GM12878 (cell line): ENCODE measurements around the gene FDXACB1.

Experiments
- RELA ChIP-seq: fragments of 450-650 bp; IDR thresholded peaks from 2 replicates; pipeline ENCODE4 v1.8.0; 2014; ENCODE audit warnings: borderline replicate concordance; ENCODE audit not compliant: partially characterized antibody
- SMC3 ChIP-seq: IDR thresholded peaks from 2 replicates; pipeline ENCODE4 v1.6.1; 2011; ENCODE audit warnings: low read length, improper control_type of control experiment, borderline replicate concordance
- TF ChIP-seq, protein P1 (sequence below): fragments of 450-650 bp; IDR thresholded peaks from 2 replicates; pipeline ENCODE4 v1.6.1; 2017; ENCODE audit warnings: mild to moderate bottlenecking, moderate library complexity

DNA sequence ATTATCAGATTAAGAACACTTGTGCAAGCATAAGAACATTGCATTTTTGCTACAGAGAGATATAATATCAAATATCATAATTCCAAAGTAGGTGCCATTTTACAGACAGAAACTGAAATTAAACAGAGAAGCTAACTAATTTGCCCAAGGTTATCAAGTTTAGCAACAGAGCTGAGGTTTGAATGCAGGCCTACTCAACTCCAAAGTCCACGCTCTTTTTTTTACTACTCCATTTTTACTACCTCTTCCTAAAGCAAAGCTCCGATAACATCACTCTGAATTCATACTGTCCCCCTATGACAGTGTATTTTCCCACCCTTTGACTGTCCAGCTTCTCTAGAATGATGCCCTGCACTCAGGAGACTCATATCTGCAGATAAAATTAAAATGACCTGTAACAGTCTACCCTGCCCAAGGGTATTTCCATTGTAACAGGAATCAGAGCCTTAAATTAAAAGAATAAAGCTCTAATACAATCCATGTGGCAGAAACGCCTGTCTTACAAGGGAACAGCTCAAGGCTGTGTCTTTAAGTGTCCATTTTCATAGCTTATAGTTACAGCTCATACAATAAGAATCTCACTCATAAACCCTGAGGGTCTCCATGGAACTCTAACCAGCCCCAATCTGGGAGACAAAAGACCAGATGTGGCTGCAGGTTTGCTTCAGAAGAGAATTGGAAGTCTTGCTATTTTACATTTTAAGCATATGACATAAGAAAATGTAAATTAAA, 44.4 kb downstream of the FDXACB1 start:
- TF ChIP-seq RELA (no peak), SMC3 (no peak)
- TF ChIP-seq, protein P1, sequence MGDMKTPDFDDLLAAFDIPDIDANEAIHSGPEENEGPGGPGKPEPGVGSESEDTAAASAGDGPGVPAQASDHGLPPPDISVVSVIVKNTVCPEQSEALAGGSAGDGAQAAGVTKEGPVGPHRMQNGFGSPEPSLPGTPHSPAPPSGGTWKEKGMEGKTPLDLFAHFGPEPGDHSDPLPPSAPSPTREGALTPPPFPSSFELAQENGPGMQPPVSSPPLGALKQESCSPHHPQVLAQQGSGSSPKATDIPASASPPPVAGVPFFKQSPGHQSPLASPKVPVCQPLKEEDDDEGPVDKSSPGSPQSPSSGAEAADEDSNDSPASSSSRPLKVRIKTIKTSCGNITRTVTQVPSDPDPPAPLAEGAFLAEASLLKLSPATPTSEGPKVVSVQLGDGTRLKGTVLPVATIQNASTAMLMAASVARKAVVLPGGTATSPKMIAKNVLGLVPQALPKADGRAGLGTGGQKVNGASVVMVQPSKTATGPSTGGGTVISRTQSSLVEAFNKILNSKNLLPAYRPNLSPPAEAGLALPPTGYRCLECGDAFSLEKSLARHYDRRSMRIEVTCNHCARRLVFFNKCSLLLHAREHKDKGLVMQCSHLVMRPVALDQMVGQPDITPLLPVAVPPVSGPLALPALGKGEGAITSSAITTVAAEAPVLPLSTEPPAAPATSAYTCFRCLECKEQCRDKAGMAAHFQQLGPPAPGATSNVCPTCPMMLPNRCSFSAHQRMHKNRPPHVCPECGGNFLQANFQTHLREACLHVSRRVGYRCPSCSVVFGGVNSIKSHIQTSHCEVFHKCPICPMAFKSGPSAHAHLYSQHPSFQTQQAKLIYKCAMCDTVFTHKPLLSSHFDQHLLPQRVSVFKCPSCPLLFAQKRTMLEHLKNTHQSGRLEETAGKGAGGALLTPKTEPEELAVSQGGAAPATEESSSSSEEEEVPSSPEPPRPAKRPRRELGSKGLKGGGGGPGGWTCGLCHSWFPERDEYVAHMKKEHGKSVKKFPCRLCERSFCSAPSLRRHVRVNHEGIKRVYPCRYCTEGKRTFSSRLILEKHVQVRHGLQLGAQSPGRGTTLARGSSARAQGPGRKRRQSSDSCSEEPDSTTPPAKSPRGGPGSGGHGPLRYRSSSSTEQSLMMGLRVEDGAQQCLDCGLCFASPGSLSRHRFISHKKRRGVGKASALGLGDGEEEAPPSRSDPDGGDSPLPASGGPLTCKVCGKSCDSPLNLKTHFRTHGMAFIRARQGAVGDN: no peak
